Small intestine (tissue), 7 donors: Measurements from ENCODE around the gene KCTD17. TPM values are rescaled to one million over a fixed set of nuclear protein-coding genes. Genes with fewer than 3 reads are reported as not detected.

Experiments
- DNase-seq, 2 donors: peaks; one replicate each; pipeline versions ENCODE4 v3.0.0 to v3.0.0-alpha.2; 2013
- FAIRE-seq: peaks from 2 replicates; lab custom pipeline; 2012; peaks lifted over from hg19 to GRCh38; lab: Jason Lieb, UNC
- H3K27ac ChIP-seq, 3 donors: one replicate each; pipeline ENCODE4 v1.5.1; 2013; ENCODE audit warnings: low read length in 2 of 3, mild to moderate bottlenecking in 2 of 3, control low read depth in 1 of 3, inconsistent platforms in 1 of 3, low read depth in 1 of 3, moderate library complexity in 1 of 3
- H3K27me3 ChIP-seq, 3 donors: one replicate each; pipeline ENCODE4 v1.6.1; 2013; ENCODE audit warnings: low read length in 3 of 3, inconsistent platforms in 1 of 3; ENCODE audit not compliant: control insufficient read depth in 3 of 3, insufficient read depth in 3 of 3
- H3K36me3 ChIP-seq, 3 donors: one replicate each; pipeline ENCODE4 v1.6.1; 2013; ENCODE audit warnings: low read length in 3 of 3, inconsistent platforms in 1 of 3, low read depth in 1 of 3, mild to moderate bottlenecking in 1 of 3, moderate library complexity in 1 of 3; ENCODE audit not compliant: control insufficient read depth in 3 of 3, insufficient read depth in 2 of 3
- H3K4me1 ChIP-seq, 3 donors: one replicate each; pipeline ENCODE4 v1.6.1; 2013; ENCODE audit warnings: low read length in 2 of 3, inconsistent platforms in 1 of 3, low read depth in 1 of 3, mild to moderate bottlenecking in 1 of 3, moderate library complexity in 1 of 3; ENCODE audit not compliant: control insufficient read depth in 3 of 3, insufficient read depth in 2 of 3
- H3K4me3 ChIP-seq, 3 donors: one replicate each; pipeline ENCODE4 v1.5.1; 2013; ENCODE audit warnings: low read length in 3 of 3, control low read depth in 1 of 3, inconsistent platforms in 1 of 3, low read depth in 1 of 3, mild to moderate bottlenecking in 1 of 3, moderate library complexity in 1 of 3
- H3K9me3 ChIP-seq, 2 donors: one replicate each; pipeline ENCODE4 v1.6.1; 2013; ENCODE audit warnings: low read depth in 1 of 2, low read length in 1 of 2; ENCODE audit not compliant: control insufficient read depth in 2 of 2, insufficient read depth in 1 of 2
- WGBS, 3 donors: extraction: QIAGEN DNeasy Blood & Tissue Kit; methylation state at CpG; one replicate each; pipeline ENCODE4 v1.1.7; 2013; 5-methylcytosine and 5-hydroxymethylcytosine counted together
- polyA plus RNA-seq, 4 donors: library from polyadenylated mRNA; stranded (reverse) in 3 of 4; unstranded in 1 of 4; fragments of 200-250 nt in 3 of 4; fragments of 120-200 nt in 1 of 4; gene quantifications; one replicate each; pipeline versions ENCODE4 v1.2.1 to v1.2.3, GENCODE V29; 2013
- donor health status: healthy with polysubstance abuse.
- donor health status: control.
- donor health status: control.
- donor health status: Bipolar disorder and iron deficiency.
- donor health status: healthy.

KCTD17 gene
- polyA plus RNA-seq, 4 donors = 3.6 to 18.8 (median 10.3) TPM

GRCh38 chr22:37017356-37017755 lies 34.2 kb upstream of the KCTD17 start:
- WGBS, 3 donors = 27 to 66% (median 43%) methylated on average over 10 of the region's 10 CpGs
- DNase-seq (peak in 1 of 2 donors; percentile 56), FAIRE-seq (no peak)
- Histone ChIP-seq H3K9me3 (no peaks in the 10 kb centered on the region), H3K27ac (peak overlapping the region in 2 of 3 donors; percentile 87 to 98), H3K4me3 (peak overlapping the region in 2 of 3 donors; percentile 72 to 88), H3K27me3 (no peaks in the 10 kb centered on the region), H3K36me3 (peaks cover 0 to 40% (median 0%) of the 10 kb centered on the region in 3 donors), H3K4me1 (peaks cover 0 to 53% (median 7%) of the 10 kb centered on the region in 3 donors)

- Histone ChIP-seq H3K27ac (peak overlapping the region; percentile 87 to 98 (median 95)), H3K27me3 (no peaks in the 10 kb centered on the region), H3K4me1 (peaks cover 0 to 60% (median 7%) of the 10 kb centered on the region in 3 donors), H3K36me3 (peaks cover 0 to 46% (median 0%) of the 10 kb centered on the region in 3 donors), H3K4me3 (peak overlapping the region; percentile 72 to 88 (median 81)), H3K9me3 (no peaks in the 10 kb centered on the region)
- peak in 1 of 2 donors; percentile 54 for DNase-seq
- WGBS, 3 donors = 21 to 51% (median 40%) methylated on average over 45 of the region's 45 CpGs
- no peak for FAIRE-seq
Measured at GRCh38 chr22:37018086-37018814, 33.3 kb upstream of the KCTD17 start.

- no peaks in the 10 kb centered on the region for H3K27me3 ChIP-seq
- H3K4me1 ChIP-seq = peaks cover 0 to 66% (median 7%) of the 10 kb centered on the region in 3 donors
- WGBS, 3 donors = 1 to 5% (median 3%) methylated on average over 14 to 35 of the region's 35 CpGs
- peaks cover 0 to 46% (median 0%) of the 10 kb centered on the region in 3 donors for H3K36me3 ChIP-seq
- FAIRE-seq (no peak), DNase-seq (peak; percentile 68 to 87)
- peak overlapping the region; percentile 87 to 98 (median 95) for H3K27ac ChIP-seq
- peak overlapping the region; percentile 72 to 88 (median 81) for H3K4me3 ChIP-seq
- H3K9me3 ChIP-seq = no peaks in the 10 kb centered on the region
Measured at GRCh38 chr22:37018815-37019308, 32.7 kb upstream of the KCTD17 start.

GRCh38 chr22:37019309-37020191 lies 32.0 kb upstream of the KCTD17 start, which contains the start of the genes MPST and TST:
Gene MPST, plus strand, starts transcription at chr22:37019742. Its CDS starts 95 bp downstream, at chr22:37019837.
Gene TST, minus strand, starts transcription at chr22:37019447. Its CDS starts 715 bp downstream, at chr22:37018732.
- FAIRE-seq = no peak
- WGBS, 3 donors = 0 to 1% (median 0%) methylated on average over 47 to 107 of the region's 107 CpGs
- peak within 1 kb of the TSS; percentile 81 to 95 (median 88) for H3K4me3 ChIP-seq
- no peaks in the 10 kb centered on the region for H3K9me3 ChIP-seq
- DNase-seq = peak; percentile 72 to 91
- H3K4me1 ChIP-seq = peaks cover 0 to 70% (median 7%) of the 10 kb centered on the region in 3 donors
- H3K27me3 ChIP-seq = no peaks in the 10 kb centered on the region
- peak within 1 kb of the TSS; percentile 87 to 98 (median 95) for H3K27ac ChIP-seq
- peaks cover 0 to 48% (median 0%) of the 10 kb centered on the region in 3 donors for H3K36me3 ChIP-seq

- H3K27ac ChIP-seq = peak overlapping the region; percentile 87 to 98 (median 95)
- no peak for FAIRE-seq
- peaks cover 0 to 54% (median 0%) of the 10 kb centered on the region in 3 donors for H3K36me3 ChIP-seq
- H3K9me3 ChIP-seq = no peaks in the 10 kb centered on the region
- peak overlapping the region; percentile 81 to 95 (median 88) for H3K4me3 ChIP-seq
- peak in 1 of 2 donors; percentile 79 for DNase-seq
- no peaks in the 10 kb centered on the region for H3K27me3 ChIP-seq
- 0 to 4% (median 2%) methylated on average over 5 of the region's 5 CpGs for WGBS, 3 donors
- H3K4me1 ChIP-seq = peaks cover 0 to 70% (median 7%) of the 10 kb centered on the region in 3 donors
Measured at GRCh38 chr22:37020192-37020479, 31.4 kb upstream of the KCTD17 start.

- H3K4me1 ChIP-seq = peaks cover 0 to 71% (median 7%) of the 10 kb centered on the region in 3 donors
- peaks cover 0 to 56% (median 0%) of the 10 kb centered on the region in 3 donors for H3K36me3 ChIP-seq
- H3K9me3 ChIP-seq = no peaks in the 10 kb centered on the region
- DNase-seq = peak in 1 of 2 donors; percentile 75
- FAIRE-seq = no peak
- peak overlapping the region in 1 of 3 donors; percentile 88 for H3K4me3 ChIP-seq
- 37 to 72% (median 47%) methylated on average over 5 of the region's 5 CpGs for WGBS, 3 donors
- H3K27me3 ChIP-seq = no peaks in the 10 kb centered on the region
- peak overlapping the region; percentile 33 to 98 (median 95) for H3K27ac ChIP-seq
Measured at GRCh38 chr22:37021041-37021440, 30.5 kb upstream of the KCTD17 start.

- FAIRE-seq (no peak), DNase-seq (peak in 1 of 2 donors; percentile 59)
- peaks cover 0 to 56% (median 0%) of the 10 kb centered on the region in 3 donors for H3K36me3 ChIP-seq
- H3K9me3 ChIP-seq = no peaks in the 10 kb centered on the region
- H3K4me3 ChIP-seq = no peak overlapping the region
- H3K4me1 ChIP-seq = peaks cover 0 to 69% (median 7%) of the 10 kb centered on the region in 3 donors
- no peaks in the 10 kb centered on the region for H3K27me3 ChIP-seq
- 30 to 55% (median 37%) methylated on average over 13 of the region's 13 CpGs for WGBS, 3 donors
- H3K27ac ChIP-seq = peak overlapping the region; percentile 91 to 99 (median 95)
Measured at GRCh38 chr22:37021710-37022482, 29.6 kb upstream of the KCTD17 start.
